HUES64 (cell line): ENCODE measurements around the gene ARL17B.
"Not testable (repeated sequence)": the region's sequence is repeated elsewhere in the genome, so short reads cannot be mapped to it uniquely, and the experiment has no call there.

Experiments
- H3K27ac ChIP-seq: 2 replicates; pipeline ENCODE4 v1.7.0; 2013; ENCODE audit warnings: low read depth, low read length, inconsistent platforms
- H3K27me3 ChIP-seq: 2 replicates; pipeline ENCODE4 v1.6.1; 2013; ENCODE audit warnings: mild to moderate bottlenecking, low read length; ENCODE audit not compliant: insufficient read depth
- H3K36me3 ChIP-seq: 2 replicates; pipeline ENCODE4 v1.6.1; 2013; ENCODE audit warnings: mild to moderate bottlenecking, low read length; ENCODE audit not compliant: insufficient read depth
- H3K4me1 ChIP-seq: 2 replicates; pipeline ENCODE4 v1.6.1; 2013; ENCODE audit warnings: mild to moderate bottlenecking, low read length, moderate library complexity; ENCODE audit not compliant: insufficient read depth
- H3K4me3 ChIP-seq: 2 replicates; pipeline ENCODE4 v1.5.1; 2013; ENCODE audit warnings: mild to moderate bottlenecking, low read length, moderate library complexity
- H3K9ac ChIP-seq: 2 replicates; pipeline ENCODE4 v1.6.1; 2013; ENCODE audit warnings: mild to moderate bottlenecking, low read depth, low read length
- H3K9me3 ChIP-seq: 2 replicates; pipeline ENCODE4 v1.6.1; 2013; ENCODE audit warnings: low read depth, low read length; ENCODE audit not compliant: insufficient read depth
- WGBS: fragments of 150-250, 120-280 bp; methylation state at CpG from one replicate; pipeline ENCODE4 v1.1.7; 2013; ENCODE audit warnings: missing lambda C conversion rate; 5-methylcytosine and 5-hydroxymethylcytosine counted together

ARL17B gene

GRCh38 chr17:46244339-46244913 lies 117.1 kb downstream of the ARL17B start:
- H3K27ac ChIP-seq, H3K4me3 ChIP-seq: not testable (repeated sequence)
- 94% methylated on average over 11 of the region's 27 CpGs for WGBS

GRCh38 chr17:46243928-46244327 lies 117.6 kb downstream of the ARL17B start:
- H3K36me3 ChIP-seq, H3K4me3 ChIP-seq, H3K4me1 ChIP-seq, H3K9me3 ChIP-seq, H3K27me3 ChIP-seq, H3K9ac ChIP-seq, H3K27ac ChIP-seq: not testable (repeated sequence)
- WGBS: 68% methylated on average over 11 of the region's 23 CpGs

More at GRCh38 chr17:46244339-46244913, 117.1 kb downstream of the ARL17B start:
- not testable (repeated sequence) for H3K9me3 ChIP-seq, H3K36me3 ChIP-seq, H3K9ac ChIP-seq, H3K4me1 ChIP-seq, H3K27me3 ChIP-seq

- not testable (repeated sequence) for H3K4me1 ChIP-seq, H3K36me3 ChIP-seq, H3K27me3 ChIP-seq, H3K9me3 ChIP-seq, H3K27ac ChIP-seq, H3K4me3 ChIP-seq, H3K9ac ChIP-seq
- WGBS: 10% methylated on average over 16 of the region's 38 CpGs
Measured at GRCh38 chr17:46243505-46243904, 118.1 kb downstream of the ARL17B start.

- H3K9me3 ChIP-seq, H3K9ac ChIP-seq, H3K4me1 ChIP-seq, H3K27me3 ChIP-seq, H3K4me3 ChIP-seq, H3K36me3 ChIP-seq, H3K27ac ChIP-seq: not testable (repeated sequence)
- WGBS: 86% methylated on average over 6 of the region's 8 CpGs
Measured at GRCh38 chr17:46231359-46231758, 130.2 kb downstream of the ARL17B start.

- H3K36me3 ChIP-seq, H3K27ac ChIP-seq, H3K9ac ChIP-seq, H3K9me3 ChIP-seq, H3K27me3 ChIP-seq, H3K4me1 ChIP-seq: not testable (repeated sequence)
- under 1% methylated on average over 10 of the region's 22 CpGs for WGBS
- peak overlapping the region; percentile 51 for H3K4me3 ChIP-seq
Measured at GRCh38 chr17:46225274-46225794, 136.2 kb downstream of the ARL17B start.

GRCh38 chr17:46224864-46225263 lies 136.7 kb downstream of the ARL17B start:
- H3K4me1 ChIP-seq, H3K36me3 ChIP-seq, H3K27me3 ChIP-seq, H3K27ac ChIP-seq, H3K9me3 ChIP-seq: not testable (repeated sequence)
- H3K4me3 ChIP-seq: peak overlapping the region; percentile 51
- peak overlapping the region; percentile 52; the same call in 1 of the 2 replicates for H3K9ac ChIP-seq
- WGBS: 0% methylated on average over 33 of the region's 54 CpGs
